ENCODE measurements around the gene FGF10. TPM values are rescaled to one million over a fixed set of nuclear protein-coding genes. Genes with fewer than 3 reads are reported as not detected.
A peak's percentile ranks its signal among the peaks of the same experiment; 100 is the strongest.

Gene FGF10
- total RNA-seq, 1 donor from 2014 or later, result 48.9 TPM

- DNase-seq (ENCODE audit: low spot score), result no peak
Observed at GRCh38 chr5:44356231-44356630, 33.0 kb downstream of the FGF10 start.

GRCh38 chr5:44345871-44346270 is 43.3 kb downstream of the FGF10 start:
- no peak for DNase-seq (ENCODE audit: low spot score)

GRCh38 chr5:44336708-44337107 is 52.5 kb downstream of the FGF10 start:
- DNase-seq (ENCODE audit: low spot score), result no peak

- DNase-seq (ENCODE audit: low spot score), result no peak
Observed at GRCh38 chr5:44334622-44335021, 54.6 kb downstream of the FGF10 start.

- DNase-seq (ENCODE audit: low spot score), result peak; percentile 18
Observed at GRCh38 chr5:44332285-44332971, 56.8 kb downstream of the FGF10 start.

GRCh38 chr5:44331471-44332050 is 57.7 kb downstream of the FGF10 start:
- no peak for DNase-seq (ENCODE audit: low spot score)

- no peak for DNase-seq (ENCODE audit: low spot score)
Observed at GRCh38 chr5:44329716-44330115, 59.5 kb downstream of the FGF10 start.

- no peak for DNase-seq (ENCODE audit: low spot score)
Observed at GRCh38 chr5:44321144-44321725, 68.0 kb downstream of the FGF10 start.

- no peak for DNase-seq (ENCODE audit: low spot score)
Observed at GRCh38 chr5:44320188-44320587, 69.0 kb downstream of the FGF10 start.

- no peak for DNase-seq (ENCODE audit: low spot score)
Observed at GRCh38 chr5:44318883-44319282, 70.3 kb downstream of the FGF10 start.

- peak; percentile 66 for DNase-seq (ENCODE audit: low spot score)
Observed at GRCh38 chr5:44312374-44312773, 76.8 kb downstream of the FGF10 start.

GRCh38 chr5:44300551-44300950 is 88.7 kb downstream of the FGF10 start:
- DNase-seq (ENCODE audit: low spot score), result no peak

GRCh38 chr5:44299394-44299793 is 89.8 kb downstream of the FGF10 start:
- no peak for DNase-seq (ENCODE audit: low spot score)

GRCh38 chr5:44294516-44294915 is 94.7 kb downstream of the FGF10 start:
- no peak for DNase-seq (ENCODE audit: low spot score)

GRCh38 chr5:44292736-44293135 is 96.5 kb downstream of the FGF10 start:
- DNase-seq (ENCODE audit: low spot score), result peak; percentile 4

- no peak for DNase-seq (ENCODE audit: low spot score)
Observed at GRCh38 chr5:44278469-44278868, 110.8 kb downstream of the FGF10 start.

- DNase-seq (ENCODE audit: low spot score), result no peak
Observed at GRCh38 chr5:44275908-44276307, 113.3 kb downstream of the FGF10 start.

GRCh38 chr5:44275329-44275728 is 113.9 kb downstream of the FGF10 start:
- DNase-seq (ENCODE audit: low spot score), result no peak

- no peak for DNase-seq (ENCODE audit: low spot score)
Observed at GRCh38 chr5:44267909-44268308, 121.3 kb downstream of the FGF10 start.

GRCh38 chr5:44266882-44267576 is 122.2 kb downstream of the FGF10 start:
- DNase-seq (ENCODE audit: low spot score), result peak; percentile 75

- no peak for DNase-seq (ENCODE audit: low spot score)
Observed at GRCh38 chr5:44265713-44266112, 123.5 kb downstream of the FGF10 start.

GRCh38 chr5:44260793-44261192 is 128.4 kb downstream of the FGF10 start:
- no peak for DNase-seq (ENCODE audit: low spot score)
